PFSK-1 (cell line): ENCODE data around the gene RAD23B.

Experiments
- FOXP2 ChIP-seq: optimal IDR thresholded peaks from 2 replicates; pipeline ENCODE3; 2011; ENCODE audit warnings: borderline replicate concordance, control low read depth, inconsistent platforms; ENCODE audit not compliant: insufficient read depth; ENCODE audit errors: extremely low read length, extremely low read depth
- POLR2AphosphoS5 ChIP-seq: IDR thresholded peaks from 2 replicates; pipeline ENCODE4 v1.6.1; 2012; ENCODE audit warnings: low read depth, mild to moderate bottlenecking, control low read depth, low read length, moderate library complexity
- REST ChIP-seq, 2 experiments: IDR thresholded peaks; 2 replicates each; pipeline versions ENCODE4 v1.6.1 to v1.8.0; 2011 to 2012; ENCODE audit warnings: low read depth in 2 of 2, low read length in 2 of 2, control low read depth in 1 of 2, inconsistent platforms in 1 of 2, mild to moderate bottlenecking in 1 of 2, moderate library complexity in 1 of 2; ENCODE audit not compliant: insufficient read depth in 1 of 2
- SIN3A ChIP-seq: IDR thresholded peaks from 2 replicates; pipeline ENCODE4 v1.6.1; 2012; ENCODE audit warnings: mild to moderate bottlenecking, low read length, moderate library complexity, borderline replicate concordance; ENCODE audit not compliant: insufficient read depth
- TAF1 ChIP-seq: IDR thresholded peaks from 2 replicates; pipeline ENCODE4 v1.6.1; 2012; ENCODE audit warnings: low read length, control low read depth, borderline replicate concordance; ENCODE audit not compliant: insufficient read depth

GRCh38 chr9:107355394-107355793 lies 72.3 kb downstream of the RAD23B start:
- TF ChIP-seq POLR2AphosphoS5 (no peak), SIN3A (no peak), REST (IDR thresholded peaks at IDR 0.05; ENCODE audit: insufficient read depth in 1 of 2, low read depth in 2 of 2, low read length in 2 of 2) (no peak), TAF1 (no peak), FOXP2 (no peak)
